Astrocyte (in vitro differentiated cells and primary cell): ENCODE results near the gene CD44. TPM values are rescaled to one million over a fixed set of nuclear protein-coding genes. Genes with fewer than 3 reads are reported as not detected.

Source experiments
- DNase-seq: peaks from one replicate; pipeline ENCODE4 v3.0.0-alpha.2; 2010; ENCODE audit warnings: low read depth
- FAIRE-seq: peaks from 2 replicates; lab custom pipeline; 2011; peaks lifted over from hg19 to GRCh38; lab: Jason Lieb, UNC
- H2AFZ ChIP-seq: 2 replicates; pipeline ENCODE4 v1.6.0; 2012; ENCODE audit warnings: low read depth, low read length, inconsistent platforms
- H3K27ac ChIP-seq: 2 replicates; pipeline ENCODE4 v1.5.1; 2011; ENCODE audit warnings: low read depth, low read length, inconsistent platforms
- H3K27me3 ChIP-seq: 2 replicates; pipeline ENCODE4 v1.6.0; 2011; ENCODE audit warnings: low read length, inconsistent platforms; ENCODE audit not compliant: insufficient read depth
- H3K36me3 ChIP-seq: 2 replicates; pipeline ENCODE4 v1.5.1; 2011; ENCODE audit warnings: low read length, inconsistent platforms; ENCODE audit not compliant: insufficient read depth
- H3K4me1 ChIP-seq: 2 replicates; pipeline ENCODE4 v1.5.1; 2011; ENCODE audit warnings: low read length, inconsistent platforms; ENCODE audit not compliant: insufficient read depth
- H3K4me2 ChIP-seq: 2 replicates; pipeline ENCODE4 v1.6.0; 2012; ENCODE audit warnings: low read length, inconsistent platforms
- H3K4me3 ChIP-seq: 2 replicates; pipeline ENCODE4 v1.5.1; 2011; ENCODE audit warnings: low read depth, mild to moderate bottlenecking, low read length, inconsistent platforms; ENCODE audit not compliant: insufficient read depth
- H3K79me2 ChIP-seq: 2 replicates; pipeline ENCODE4 v1.6.0; 2012; ENCODE audit warnings: mild to moderate bottlenecking, low read length, inconsistent platforms; ENCODE audit not compliant: insufficient read depth
- H3K9ac ChIP-seq: 2 replicates; pipeline ENCODE4 v1.6.0; 2012; ENCODE audit warnings: mild to moderate bottlenecking, low read length, inconsistent platforms
- H3K9me3 ChIP-seq: 2 replicates; pipeline ENCODE4 v1.5.1; 2012; ENCODE audit warnings: low read depth, mild to moderate bottlenecking, low read length, inconsistent platforms; ENCODE audit not compliant: insufficient read depth
- H4K20me1 ChIP-seq: 2 replicates; pipeline ENCODE4 v1.6.0; 2012; ENCODE audit warnings: low read length, inconsistent platforms; ENCODE audit not compliant: insufficient read depth
- H3K27ac Mint-ChIP-seq: one replicate; pipeline ENCODE4 v1.8.0; 2021; ENCODE audit warnings: mild to moderate bottlenecking, mixed read lengths; ENCODE audit not compliant: unreplicated experiment
- H3K27me3 Mint-ChIP-seq: one replicate; pipeline ENCODE4 v1.8.0; 2021; ENCODE audit warnings: low read depth, mixed read lengths; ENCODE audit not compliant: unreplicated experiment
- H3K36me3 Mint-ChIP-seq: one replicate; pipeline ENCODE4 v1.8.0; 2021; ENCODE audit warnings: low read depth, mixed read lengths; ENCODE audit not compliant: unreplicated experiment
- H3K4me1 Mint-ChIP-seq: one replicate; pipeline ENCODE4 v1.8.0; 2021; ENCODE audit warnings: low read depth, mixed read lengths; ENCODE audit not compliant: unreplicated experiment
- H3K4me3 Mint-ChIP-seq: one replicate; pipeline ENCODE4 v1.8.0; 2021; ENCODE audit warnings: mild to moderate bottlenecking, moderate library complexity, mixed read lengths; ENCODE audit not compliant: unreplicated experiment
- H3K9me3 Mint-ChIP-seq: one replicate; pipeline ENCODE4 v1.8.0; 2021; ENCODE audit warnings: mild to moderate bottlenecking, mixed read lengths; ENCODE audit not compliant: unreplicated experiment
- EZH2 ChIP-seq: IDR thresholded peaks from 2 replicates; pipeline ENCODE4 v1.6.1; 2012; ENCODE audit warnings: mild to moderate bottlenecking, low read length, inconsistent platforms; ENCODE audit not compliant: insufficient read depth
- total RNA-seq: library from RNA; stranded (reverse); gene quantifications from 2 replicates; pipeline ENCODE4 v1.2.1, GENCODE V29; 2021
- TF ChIP-seq, protein P1 (sequence below): IDR thresholded peaks from 2 replicates; pipeline ENCODE4 v1.5.1; 2011; ENCODE audit warnings: low read depth, mild to moderate bottlenecking, inconsistent platforms, low read length, moderate library complexity; ENCODE audit not compliant: insufficient read depth

The CD44 gene
- total RNA-seq, 1 donor from 2014 or later, result 154 TPM

DNA sequence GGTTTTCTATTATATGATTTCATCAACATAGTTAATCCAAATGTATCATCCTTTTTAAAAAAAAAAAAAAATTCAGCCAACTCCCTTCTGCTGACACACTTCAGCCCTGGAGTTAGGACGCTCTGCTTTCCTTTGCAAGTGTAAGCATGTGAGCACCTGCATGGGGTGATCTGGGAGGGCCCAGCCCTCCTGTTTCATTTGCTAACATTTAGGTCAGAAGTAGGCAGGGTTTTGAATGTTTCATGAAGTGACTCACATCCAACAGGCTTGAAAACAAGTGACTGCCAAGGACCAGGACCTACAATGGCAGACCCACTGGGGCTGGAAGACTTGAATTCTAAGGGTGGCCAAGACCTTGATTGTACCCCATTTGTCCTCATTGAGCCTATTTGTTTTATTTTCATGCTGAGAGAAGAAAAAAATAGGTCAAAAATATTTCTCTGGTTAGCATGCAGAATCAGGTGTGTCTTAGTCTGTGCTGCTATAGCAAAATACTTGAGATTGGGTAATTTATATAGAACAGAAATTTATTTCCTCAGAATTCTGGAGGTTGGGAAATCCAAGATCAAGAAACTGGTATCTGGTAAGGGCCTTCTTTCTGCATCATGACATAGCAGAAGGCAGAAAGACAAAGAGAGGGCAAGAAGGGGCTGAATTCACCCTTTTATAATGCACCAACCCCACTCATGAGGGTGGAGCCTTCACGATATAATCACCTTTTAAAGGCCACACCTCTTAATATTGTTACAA is 137.6 kb downstream of the CD44 start:
- H3K9me3 Mint-ChIP-seq, result peaks cover 7% of the 10 kb centered on the region
- DNase-seq, result no peak

DNA sequence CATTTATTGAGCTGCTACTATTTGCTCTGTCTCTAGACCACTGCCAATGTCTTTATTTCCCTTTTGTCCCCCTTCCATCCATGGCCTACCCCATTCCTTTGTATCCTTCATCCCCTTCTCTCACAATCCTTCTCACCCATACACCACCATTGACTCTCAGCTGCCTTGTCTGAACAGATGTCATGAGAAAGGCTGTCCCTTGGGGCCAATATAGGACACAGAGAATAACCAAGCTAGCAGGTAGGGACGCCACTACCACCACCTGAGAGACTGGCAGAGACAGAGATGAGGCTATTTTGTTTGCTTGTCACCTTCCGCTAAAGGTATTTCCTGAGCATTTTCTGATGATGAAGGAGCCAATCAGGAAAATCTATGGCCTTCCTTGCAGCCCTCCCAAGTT is 138.9 kb downstream of the CD44 start:
- Mint-ChIP-seq H3K27ac (no peak overlapping the region), H3K36me3 (no peaks in the 10 kb centered on the region), H3K4me1 (peaks cover 17% of the 10 kb centered on the region), H3K9me3 (peaks cover 5% of the 10 kb centered on the region), H3K4me3 (no peak overlapping the region), H3K27me3 (peaks cover 2% of the 10 kb centered on the region)
- no peak for DNase-seq
- FAIRE-seq, result no peak
- no peak overlapping the region for H3K4me3 ChIP-seq
- H3K4me2 ChIP-seq, result no peak overlapping the region
- H3K79me2 ChIP-seq, result no peaks in the 10 kb centered on the region
- H3K36me3 ChIP-seq, result no peaks in the 10 kb centered on the region
- no peaks in the 10 kb centered on the region for H3K27me3 ChIP-seq
- H4K20me1 ChIP-seq, result no peaks in the 10 kb centered on the region
- H3K9ac ChIP-seq, result no peak overlapping the region
- H3K4me1 ChIP-seq, result peaks cover 8% of the 10 kb centered on the region
- H3K27ac ChIP-seq, result no peak overlapping the region
- TF ChIP-seq EZH2, result no peak
- TF ChIP-seq, protein P1, sequence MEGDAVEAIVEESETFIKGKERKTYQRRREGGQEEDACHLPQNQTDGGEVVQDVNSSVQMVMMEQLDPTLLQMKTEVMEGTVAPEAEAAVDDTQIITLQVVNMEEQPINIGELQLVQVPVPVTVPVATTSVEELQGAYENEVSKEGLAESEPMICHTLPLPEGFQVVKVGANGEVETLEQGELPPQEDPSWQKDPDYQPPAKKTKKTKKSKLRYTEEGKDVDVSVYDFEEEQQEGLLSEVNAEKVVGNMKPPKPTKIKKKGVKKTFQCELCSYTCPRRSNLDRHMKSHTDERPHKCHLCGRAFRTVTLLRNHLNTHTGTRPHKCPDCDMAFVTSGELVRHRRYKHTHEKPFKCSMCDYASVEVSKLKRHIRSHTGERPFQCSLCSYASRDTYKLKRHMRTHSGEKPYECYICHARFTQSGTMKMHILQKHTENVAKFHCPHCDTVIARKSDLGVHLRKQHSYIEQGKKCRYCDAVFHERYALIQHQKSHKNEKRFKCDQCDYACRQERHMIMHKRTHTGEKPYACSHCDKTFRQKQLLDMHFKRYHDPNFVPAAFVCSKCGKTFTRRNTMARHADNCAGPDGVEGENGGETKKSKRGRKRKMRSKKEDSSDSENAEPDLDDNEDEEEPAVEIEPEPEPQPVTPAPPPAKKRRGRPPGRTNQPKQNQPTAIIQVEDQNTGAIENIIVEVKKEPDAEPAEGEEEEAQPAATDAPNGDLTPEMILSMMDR, result no peak
- no peaks in the 10 kb centered on the region for H3K9me3 ChIP-seq
- no peak overlapping the region for H2AFZ ChIP-seq

More for the DNA sequence above, 137.6 kb downstream of the CD44 start:
- no peak for TF ChIP-seq EZH2
- TF ChIP-seq, protein P1, result no peak
- Mint-ChIP-seq H3K27ac (no peak overlapping the region), H3K4me3 (no peak overlapping the region), H3K4me1 (peaks cover 20% of the 10 kb centered on the region), H3K36me3 (no peaks in the 10 kb centered on the region), H3K27me3 (peaks cover 2% of the 10 kb centered on the region)
- no peaks in the 10 kb centered on the region for H3K9me3 ChIP-seq
- H3K9ac ChIP-seq, result no peak overlapping the region
- H3K4me1 ChIP-seq, result no peaks in the 10 kb centered on the region
- H3K4me2 ChIP-seq, result no peak overlapping the region
- no peak overlapping the region for H2AFZ ChIP-seq
- no peak overlapping the region for H3K4me3 ChIP-seq
- H3K79me2 ChIP-seq, result no peaks in the 10 kb centered on the region
- H3K36me3 ChIP-seq, result no peaks in the 10 kb centered on the region
- H3K27me3 ChIP-seq, result no peaks in the 10 kb centered on the region
- H4K20me1 ChIP-seq, result no peaks in the 10 kb centered on the region
- FAIRE-seq, result no peak
- no peak overlapping the region for H3K27ac ChIP-seq

DNA sequence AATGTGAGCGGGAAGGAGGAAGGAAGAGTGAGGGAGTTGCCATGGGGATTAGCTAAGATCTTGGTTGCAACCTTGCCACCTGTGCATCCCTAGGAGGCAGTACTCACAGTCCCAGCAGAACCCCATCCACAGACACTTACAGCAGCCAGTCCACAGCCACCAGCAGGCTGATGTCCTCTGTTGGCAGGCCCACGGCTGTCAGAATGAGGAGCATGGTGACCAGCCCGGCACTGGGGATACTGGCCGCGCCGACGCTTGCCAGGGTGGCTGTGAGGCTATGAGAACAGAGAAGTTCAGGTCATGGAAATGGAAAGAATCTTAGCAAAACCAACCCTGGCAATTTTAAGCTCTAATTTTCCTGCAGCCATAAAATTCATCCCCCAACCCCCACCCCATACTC is 141.8 kb downstream of the CD44 start:
- TF ChIP-seq, protein P1, result no peak
- TF ChIP-seq EZH2, result no peak
- Histone ChIP-seq H3K4me2 (no peak overlapping the region), H3K27ac (no peak overlapping the region), H3K27me3 (no peaks in the 10 kb centered on the region), H3K9me3 (no peaks in the 10 kb centered on the region), H3K4me3 (no peak overlapping the region), H4K20me1 (no peaks in the 10 kb centered on the region), H3K79me2 (no peaks in the 10 kb centered on the region), H3K9ac (no peak overlapping the region), H3K36me3 (no peaks in the 10 kb centered on the region), H2AFZ (no peak overlapping the region), H3K4me1 (peaks cover 10% of the 10 kb centered on the region)
- FAIRE-seq, result no peak
- Mint-ChIP-seq H3K36me3 (no peaks in the 10 kb centered on the region), H3K4me3 (no peak overlapping the region), H3K27me3 (peaks cover 2% of the 10 kb centered on the region), H3K9me3 (no peaks in the 10 kb centered on the region), H3K4me1 (peaks cover 12% of the 10 kb centered on the region), H3K27ac (no peak overlapping the region)
- no peak for DNase-seq
